Measurements from ENCODE around the gene HEPN1.

HEPN1 gene

DNA sequence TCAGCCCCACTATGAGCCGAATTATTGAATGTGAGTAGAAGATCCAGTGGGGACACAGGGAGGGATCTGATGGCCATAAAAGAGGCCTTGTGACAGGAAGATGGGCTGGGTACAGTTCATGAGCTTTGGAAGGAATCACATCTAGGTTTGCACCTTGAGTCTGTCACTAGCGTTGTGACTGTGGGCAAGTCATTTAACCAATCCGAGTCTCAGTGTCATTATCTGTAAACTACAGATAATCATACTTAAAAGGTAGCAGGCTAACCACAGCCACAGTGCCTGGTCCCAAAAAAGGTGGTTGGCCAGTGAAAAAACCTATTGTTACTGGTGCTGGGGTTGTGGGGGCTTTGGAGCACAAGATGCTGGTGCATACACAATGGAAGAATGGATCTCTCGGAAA is 3.8 kb downstream of the HEPN1 start:
- no peaks in the 10 kb centered on the region for H3K27me3 ChIP-seq (ENCODE audit: insufficient read depth, low read depth, severe bottlenecking)
- H3K4me3 ChIP-seq (ENCODE audit: low read depth, low read length), result no peak overlapping the region
- no peaks in the 10 kb centered on the region for H3K9me3 ChIP-seq (ENCODE audit: severe bottlenecking)
- no peak overlapping the region for H3K27ac ChIP-seq
- TF ChIP-seq, protein P1, sequence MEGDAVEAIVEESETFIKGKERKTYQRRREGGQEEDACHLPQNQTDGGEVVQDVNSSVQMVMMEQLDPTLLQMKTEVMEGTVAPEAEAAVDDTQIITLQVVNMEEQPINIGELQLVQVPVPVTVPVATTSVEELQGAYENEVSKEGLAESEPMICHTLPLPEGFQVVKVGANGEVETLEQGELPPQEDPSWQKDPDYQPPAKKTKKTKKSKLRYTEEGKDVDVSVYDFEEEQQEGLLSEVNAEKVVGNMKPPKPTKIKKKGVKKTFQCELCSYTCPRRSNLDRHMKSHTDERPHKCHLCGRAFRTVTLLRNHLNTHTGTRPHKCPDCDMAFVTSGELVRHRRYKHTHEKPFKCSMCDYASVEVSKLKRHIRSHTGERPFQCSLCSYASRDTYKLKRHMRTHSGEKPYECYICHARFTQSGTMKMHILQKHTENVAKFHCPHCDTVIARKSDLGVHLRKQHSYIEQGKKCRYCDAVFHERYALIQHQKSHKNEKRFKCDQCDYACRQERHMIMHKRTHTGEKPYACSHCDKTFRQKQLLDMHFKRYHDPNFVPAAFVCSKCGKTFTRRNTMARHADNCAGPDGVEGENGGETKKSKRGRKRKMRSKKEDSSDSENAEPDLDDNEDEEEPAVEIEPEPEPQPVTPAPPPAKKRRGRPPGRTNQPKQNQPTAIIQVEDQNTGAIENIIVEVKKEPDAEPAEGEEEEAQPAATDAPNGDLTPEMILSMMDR (IDR thresholded peaks at IDR 0.05; ENCODE audit: low read depth, low read length), result no peak
- no peak for DNase-seq
- H3K36me3 ChIP-seq, result no peaks in the 10 kb centered on the region

DNA sequence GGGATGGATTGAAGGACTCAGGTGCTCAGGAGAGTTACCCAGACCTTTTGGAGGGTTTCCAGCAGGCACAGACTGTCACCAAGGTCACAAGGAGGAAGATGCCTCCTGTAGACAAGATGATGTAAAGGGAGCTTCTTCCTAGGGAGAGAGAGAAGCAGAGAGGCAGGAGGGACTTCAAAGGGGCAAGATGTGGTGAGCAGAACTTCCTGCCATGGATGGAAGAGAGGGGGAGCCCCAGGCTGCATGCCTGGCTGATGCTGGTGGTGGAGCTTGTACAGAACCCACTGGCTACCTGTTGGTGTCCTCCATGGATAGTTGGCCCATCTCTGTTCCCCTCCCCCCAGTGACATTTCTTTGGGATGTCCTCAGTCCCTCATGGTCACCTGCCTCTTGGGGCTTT is 4.2 kb downstream of the HEPN1 start:
- Histone ChIP-seq H3K9me3 (ENCODE audit: severe bottlenecking) (no peaks in the 10 kb centered on the region), H3K4me3 (ENCODE audit: low read depth, low read length) (no peak overlapping the region), H3K27ac (no peak overlapping the region), H3K36me3 (no peaks in the 10 kb centered on the region), H3K27me3 (ENCODE audit: insufficient read depth, low read depth, severe bottlenecking) (no peaks in the 10 kb centered on the region)
- DNase-seq, result no peak
- TF ChIP-seq, protein P1 (IDR thresholded peaks at IDR 0.05; ENCODE audit: low read depth, low read length), result no peak

DNA sequence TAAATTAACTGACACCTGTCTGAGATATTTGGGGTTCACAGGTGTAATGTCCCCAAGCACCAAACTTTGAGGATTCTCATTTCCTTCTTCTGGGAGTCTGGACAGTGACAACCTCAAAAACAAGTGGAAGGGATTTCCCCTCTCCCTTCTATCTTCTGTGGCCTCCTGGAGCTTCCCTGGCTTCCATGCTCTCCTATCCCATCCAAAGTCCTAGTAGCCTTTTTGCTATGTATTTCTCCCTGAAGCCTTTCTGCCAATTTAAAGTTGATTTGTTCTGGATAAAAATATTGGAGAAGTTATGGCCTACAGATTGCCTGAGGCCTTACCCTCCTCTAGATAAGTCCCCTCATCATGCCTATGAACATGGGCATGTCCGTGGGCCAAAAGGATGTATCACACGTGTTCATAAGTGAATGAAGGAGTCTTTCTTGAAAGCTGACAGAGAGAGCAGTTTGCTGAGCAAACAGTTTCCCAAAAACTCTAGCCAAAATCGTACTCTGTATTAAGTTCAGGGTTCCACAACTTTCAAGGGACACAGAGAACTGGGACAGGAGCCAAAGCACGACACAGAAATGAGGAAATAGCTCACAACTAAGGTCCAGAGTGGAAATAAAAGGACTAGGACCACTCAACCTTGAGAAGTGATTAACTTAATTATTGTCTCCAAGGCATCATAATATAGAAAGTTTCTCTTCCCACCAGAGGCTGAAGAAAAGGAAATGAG is 10.1 kb downstream of the HEPN1 start:
- no peaks in the 10 kb centered on the region for H3K36me3 ChIP-seq
- DNase-seq, result no peak
- H3K9me3 ChIP-seq (ENCODE audit: severe bottlenecking), result no peaks in the 10 kb centered on the region
- H3K4me3 ChIP-seq (ENCODE audit: low read depth, low read length), result no peak overlapping the region
- no peaks in the 10 kb centered on the region for H3K27me3 ChIP-seq (ENCODE audit: insufficient read depth, low read depth, severe bottlenecking)
- TF ChIP-seq, protein P1 (IDR thresholded peaks at IDR 0.05; ENCODE audit: low read depth, low read length), result no peak
- H3K27ac ChIP-seq, result no peak overlapping the region

DNA sequence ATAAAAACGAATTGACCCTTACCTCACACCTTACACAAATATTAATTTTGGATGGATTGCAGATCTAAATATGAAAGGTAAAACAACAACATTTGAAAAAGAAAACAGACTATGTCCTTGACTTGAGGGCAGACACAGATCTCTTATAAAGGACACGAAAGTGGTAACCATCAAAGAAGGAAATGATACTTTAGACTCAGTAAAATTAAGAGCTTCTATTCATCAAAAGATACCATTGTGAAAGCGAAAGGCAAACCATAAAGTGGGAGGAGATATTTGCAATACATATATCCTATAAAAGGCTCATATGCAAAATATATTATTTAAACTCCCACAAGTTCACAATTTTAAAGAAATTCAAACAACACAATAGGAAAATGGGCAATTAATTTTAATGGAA is 11.7 kb downstream of the HEPN1 start:
- H3K9me3 ChIP-seq (ENCODE audit: severe bottlenecking), result no peaks in the 10 kb centered on the region
- no peak overlapping the region for H3K4me3 ChIP-seq (ENCODE audit: low read depth, low read length)
- H3K27me3 ChIP-seq (ENCODE audit: insufficient read depth, low read depth, severe bottlenecking), result no peaks in the 10 kb centered on the region
- no peak overlapping the region for H3K27ac ChIP-seq
- no peak for DNase-seq
- H3K36me3 ChIP-seq, result no peaks in the 10 kb centered on the region
- TF ChIP-seq, protein P1 (IDR thresholded peaks at IDR 0.05; ENCODE audit: low read depth, low read length), result no peak

DNA sequence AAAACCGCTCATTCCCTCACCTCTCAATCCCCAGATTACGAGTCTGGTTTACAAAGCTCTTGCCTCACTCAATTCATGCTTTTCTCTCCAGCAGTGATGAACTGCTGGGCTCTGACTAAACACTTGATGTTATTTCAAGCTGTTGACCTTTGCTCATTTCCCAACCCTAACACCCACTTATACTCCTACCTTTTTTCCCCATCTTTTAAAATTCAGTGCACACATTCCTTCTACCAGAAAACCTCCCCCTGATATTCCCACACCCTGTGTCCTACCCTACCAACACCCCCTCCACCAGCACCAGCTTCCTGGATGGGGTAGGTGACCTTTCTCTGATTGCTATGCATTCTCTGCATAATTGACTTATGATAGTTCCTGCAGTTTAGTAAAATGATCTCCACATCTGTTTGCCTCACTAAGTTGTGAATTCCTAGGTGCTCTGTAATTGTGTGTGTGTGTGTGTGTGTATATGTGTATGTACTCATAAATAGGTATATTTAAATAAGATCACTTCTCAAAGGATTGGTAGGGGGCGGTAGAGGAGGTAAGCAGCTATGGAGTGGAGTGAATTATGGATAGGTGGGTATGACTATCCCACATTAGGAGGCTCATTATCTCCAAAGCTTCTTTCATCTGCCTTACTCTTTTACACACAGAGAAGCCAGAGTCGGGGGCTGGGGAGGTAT is 16.0 kb downstream of the HEPN1 start:
- Histone ChIP-seq H3K4me3 (ENCODE audit: low read depth, low read length) (no peak overlapping the region), H3K9me3 (ENCODE audit: severe bottlenecking) (no peaks in the 10 kb centered on the region), H3K36me3 (no peaks in the 10 kb centered on the region), H3K27ac (no peak overlapping the region), H3K27me3 (ENCODE audit: insufficient read depth, low read depth, severe bottlenecking) (no peaks in the 10 kb centered on the region)
- TF ChIP-seq, protein P1 (IDR thresholded peaks at IDR 0.05; ENCODE audit: low read depth, low read length), result no peak
- DNase-seq, result no peak

Measured in WERI-Rb-1 (cell line).